Activated gamma-delta T cell treated with anti-CD3 and anti-CD28 coated beads, Interleukin-2, amount 50 U/mL, for 16 hours (primary cell): ENCODE results near the gene SOCS4.
"Not testable (repeated sequence)": the region's sequence is repeated elsewhere in the genome, so short reads cannot be mapped to it uniquely, and the experiment has no call there.

Source experiments
- DNase-seq: peaks from one replicate; pipeline ENCODE4 v3.0.0-alpha.2; 2020; ENCODE audit warnings: low read depth

The SOCS4 gene

GRCh38 chr14:55026793-55027561 is at the start of gene SOCS4, which contains the start of gene WDHD1:
TSS of gene SOCS4 (plus strand) at chr14:55027236. CDS start at chr14:55043042, 15,806 bp downstream.
TSS of gene WDHD1 (minus strand) at chr14:55027099. CDS start at chr14:55026787, 312 bp downstream.
- DNase-seq, result peak; percentile 95

GRCh38 chr14:54979039-54979438 is 48.0 kb upstream of the SOCS4 start:
- no peak for DNase-seq

GRCh38 chr14:54981698-54982097 is 45.3 kb upstream of the SOCS4 start:
- DNase-seq, result no peak

GRCh38 chr14:54985156-54985555 is 41.9 kb upstream of the SOCS4 start:
- no peak for DNase-seq

- no peak for DNase-seq
Measured at GRCh38 chr14:55000381-55000780, 26.7 kb upstream of the SOCS4 start.

- no peak for DNase-seq
Measured at GRCh38 chr14:55005071-55005470, 22.0 kb upstream of the SOCS4 start.

- no peak for DNase-seq
Measured at GRCh38 chr14:55015006-55015405, 12.0 kb upstream of the SOCS4 start.

GRCh38 chr14:55019968-55020554 is 7.0 kb upstream of the SOCS4 start:
- no peak for DNase-seq

GRCh38 chr14:55024365-55024764 is 2.7 kb upstream of the SOCS4 start:
- DNase-seq, result not testable (repeated sequence)

- no peak for DNase-seq
Measured at GRCh38 chr14:55025948-55026347, 1.1 kb upstream of the SOCS4 start.

- DNase-seq, result no peak
Measured at GRCh38 chr14:55026441-55026792, 619 bp upstream of the SOCS4 start.

GRCh38 chr14:55028066-55028465 is 1.0 kb downstream of the SOCS4 start:
- DNase-seq, result no peak

GRCh38 chr14:55028476-55028875 is 1.4 kb downstream of the SOCS4 start:
- DNase-seq, result no peak

- no peak for DNase-seq
Measured at GRCh38 chr14:55031190-55031589, 4.2 kb downstream of the SOCS4 start.

GRCh38 chr14:55037995-55038394 is 11.0 kb downstream of the SOCS4 start:
- not testable (repeated sequence) for DNase-seq

GRCh38 chr14:55038708-55039107 is 11.7 kb downstream of the SOCS4 start:
- DNase-seq, result no peak

GRCh38 chr14:55043528-55043927 is 16.5 kb downstream of the SOCS4 start:
- DNase-seq, result no peak

- DNase-seq, result no peak
Measured at GRCh38 chr14:55045087-55045486, 18.1 kb downstream of the SOCS4 start.

- DNase-seq, result no peak
Measured at GRCh38 chr14:55047301-55048053, 20.4 kb downstream of the SOCS4 start.

GRCh38 chr14:55048900-55049436 is 21.9 kb downstream of the SOCS4 start:
- no peak for DNase-seq

- no peak for DNase-seq
Measured at GRCh38 chr14:55051165-55051422, 24.1 kb downstream of the SOCS4 start.

GRCh38 chr14:55051423-55052268 is 24.6 kb downstream of the SOCS4 start, which contains the start of gene MAPK1IP1L:
TSS of gene MAPK1IP1L (plus strand) at chr14:55051647. CDS start at chr14:55061684, 10,037 bp downstream.
- peak; percentile 79 for DNase-seq
